T-cell (primary cell): ENCODE data around the gene IL13. TPM values are rescaled to one million over a fixed set of nuclear protein-coding genes. Genes with fewer than 3 reads are reported as not detected.
A peak's percentile ranks its signal among the peaks of the same experiment; 100 is the strongest.

Source experiments
- ATAC-seq, 4 experiments: fragments of 200-7000 bp in 3 of 4; fragments of 150-1000 bp in 1 of 4; cut with Tn5 transposase; replicated peaks in 1 of 4; 1 replicate in 3 of 4; 2 replicates in 1 of 4; pipeline ENCODE4 v1.10.0; 2021; ENCODE audit warnings: moderate library complexity in 3 of 4, mild to moderate bottlenecking in 2 of 4, moderate number of reproducible peaks in 1 of 4
- CTCF ChIA-PET, 2 donors: fragments of 300-600 bp; sonication (Branson Sonifier 250); formaldehyde crosslinking; loops; one replicate each; lab custom pipeline; 2022; ENCODE audit warnings: antibody characterized with exemption in 2 of 2; lab: Charles Lee
- POLR2A ChIA-PET, 2 donors: fragments of 300-600 bp; sonication (Branson Sonifier 250); formaldehyde crosslinking; loops; one replicate each; lab custom pipeline; 2022; ENCODE audit warnings: antibody characterized with exemption in 2 of 2; lab: Charles Lee
- DNase-seq, 35 experiments: peaks; one replicate each; pipeline versions ENCODE4 v3.0.0 to v3.0.0-alpha.2; 2013 to 2023
- H3K27ac ChIP-seq: one replicate; pipeline ENCODE4 v1.5.1; 2013; ENCODE audit warnings: low read length
- H3K27me3 ChIP-seq, 2 experiments: replicated peaks in 1 of 2; 1 replicate in 1 of 2; 2 replicates in 1 of 2; pipeline versions ENCODE4 v1.6.1 to v1.7.0; 2013; ENCODE audit warnings: low read length in 1 of 2, mixed read lengths in 1 of 2; ENCODE audit not compliant: control insufficient read depth in 2 of 2, insufficient read depth in 2 of 2; ENCODE audit errors: extremely low read depth in 1 of 2
- H3K36me3 ChIP-seq, 2 donors: 1 replicate in 1 of 2; 2 replicates in 1 of 2; pipeline versions ENCODE4 v1.6.1 to v1.7.0; 2013; ENCODE audit warnings: low read length in 1 of 2; ENCODE audit not compliant: control insufficient read depth in 2 of 2, insufficient read depth in 1 of 2; ENCODE audit errors: extremely low read depth in 1 of 2
- H3K4me1 ChIP-seq, 2 experiments: 1 replicate in 1 of 2; 2 replicates in 1 of 2; pipeline versions ENCODE4 v1.6.1 to v1.7.0; 2013; ENCODE audit warnings: low read length in 2 of 2, mixed read lengths in 1 of 2; ENCODE audit not compliant: insufficient read depth in 2 of 2, control insufficient read depth in 1 of 2; ENCODE audit errors: extremely low read depth in 1 of 2
- H3K4me3 ChIP-seq, 2 donors: 1 replicate in 1 of 2; 2 replicates in 1 of 2; pipeline versions ENCODE4 v1.5.1 to v1.7.0; 2013; ENCODE audit warnings: mild to moderate bottlenecking in 2 of 2, low read length in 1 of 2, moderate library complexity in 1 of 2; ENCODE audit not compliant: control insufficient read depth in 1 of 2; ENCODE audit errors: extremely low read depth in 1 of 2
- H3K9me3 ChIP-seq: 2 replicates; pipeline ENCODE4 v1.7.0; 2013
- H3K27ac Mint-ChIP-seq, 2 donors: one replicate each; pipeline ENCODE4 v1.8.0; 2020 to 2021; ENCODE audit warnings: mild to moderate bottlenecking in 2 of 2, mixed read lengths in 2 of 2
- H3K27me3 Mint-ChIP-seq, 2 donors: one replicate each; pipeline ENCODE4 v1.8.0; 2021 to 2022; ENCODE audit warnings: mixed read lengths in 2 of 2
- H3K36me3 Mint-ChIP-seq: one replicate; pipeline ENCODE4 v1.8.0; 2021; ENCODE audit warnings: mixed read lengths
- H3K4me1 Mint-ChIP-seq, 3 donors: one replicate each; pipeline ENCODE4 v1.8.0; 2020 to 2022; ENCODE audit warnings: mixed read lengths in 3 of 3, mild to moderate bottlenecking in 1 of 3
- H3K4me3 Mint-ChIP-seq, 3 donors: one replicate each; pipeline ENCODE4 v1.8.0; 2020 to 2022; ENCODE audit warnings: mild to moderate bottlenecking in 3 of 3, mixed read lengths in 3 of 3, moderate library complexity in 3 of 3
- H3K9me3 Mint-ChIP-seq, 3 donors: one replicate each; pipeline ENCODE4 v1.8.0; 2020 to 2022; ENCODE audit warnings: mixed read lengths in 3 of 3
- WGBS: methylation state at CpG from one replicate; pipeline ENCODE4 v1.1.5; 2013; ENCODE audit warnings: missing lambda C conversion rate; ENCODE audit not compliant: insufficient coverage; 5-methylcytosine and 5-hydroxymethylcytosine counted together
- total RNA-seq, 35 experiments: library from RNA in 6 of 35; stranded (reverse) in 6 of 35; fragments of 120-200 nt in 1 of 35; gene quantifications; one replicate each; pipeline versions ENCODE4 v1.2.1 to v1.2.4 and lab custom pipeline; 2013 to 2026

The IL13 gene
- total RNA-seq, 5 donors from 2014 or later (not counting 1 experiment from before 2014, with no cell fraction given), result 0.30 to 1.9 (median 0.44) TPM

- Mint-ChIP-seq H3K4me3 (no peak overlapping the region), H3K27ac (peak overlapping the region; percentile 43 to 58), H3K36me3 (no peaks in the 10 kb centered on the region), H3K9me3 (no peaks in the 10 kb centered on the region), H3K4me1 (peaks cover 15 to 27% (median 18%) of the 10 kb centered on the region in 3 donors), H3K27me3 (peaks cover 0 to 5% of the 10 kb centered on the region in 2 donors)
- ChIA-PET CTCF (no interaction called here), POLR2A (interaction anchor here in 1 of 2 donors (0.6 kb wide), 1 partner anchor 584 kb away, joined by 3 read pairs; no protein-coding TSS in a partner anchor)
- WGBS, result 70% methylated on average over 11 of the region's 13 CpGs
- H3K9me3 ChIP-seq, result no peaks in the 10 kb centered on the region
- DNase-seq, result peak in 10 of 35 experiments; percentile 9 to 55 (median 32)
- ATAC-seq, result peak in 1 of 4 experiments; percentile 64
- H3K27me3 ChIP-seq, result peaks cover 0 to 11% of the 10 kb centered on the region in 2 experiments
- no peak overlapping the region for H3K4me3 ChIP-seq
- peaks cover 0 to 27% of the 10 kb centered on the region in 2 experiments for H3K4me1 ChIP-seq
- peak overlapping the region; percentile 85 for H3K27ac ChIP-seq
- no peaks in the 10 kb centered on the region for H3K36me3 ChIP-seq
Measured at GRCh38 chr5:132663771-132664695, 6.1 kb downstream of the IL13 start.

GRCh38 chr5:132664696-132665209 is 6.8 kb downstream of the IL13 start:
- DNase-seq, result no peak
- no peaks in the 10 kb centered on the region for H3K9me3 ChIP-seq
- H3K27me3 ChIP-seq, result peaks cover 0 to 10% of the 10 kb centered on the region in 2 experiments
- Mint-ChIP-seq H3K27me3 (peaks cover 0 to 3% of the 10 kb centered on the region in 2 donors), H3K4me1 (peaks cover 15 to 27% (median 18%) of the 10 kb centered on the region in 3 donors), H3K36me3 (no peaks in the 10 kb centered on the region), H3K27ac (peak overlapping the region in 1 of 2 donors; percentile 23), H3K9me3 (no peaks in the 10 kb centered on the region), H3K4me3 (no peak overlapping the region)
- no peaks in the 10 kb centered on the region for H3K36me3 ChIP-seq
- 90% methylated on average over 5 of the region's 9 CpGs for WGBS
- peaks cover 0 to 27% of the 10 kb centered on the region in 2 experiments for H3K4me1 ChIP-seq
- CTCF ChIA-PET, result no interaction called here
- H3K27ac ChIP-seq, result peak overlapping the region; percentile 85
- POLR2A ChIA-PET, result no interaction called here
- H3K4me3 ChIP-seq, result no peak overlapping the region
- no peak for ATAC-seq

GRCh38 chr5:132665574-132666080 is 7.7 kb downstream of the IL13 start:
- POLR2A ChIA-PET, result no interaction called here
- H3K27ac Mint-ChIP-seq, result no peak overlapping the region
- H3K4me3 ChIP-seq, result no peak overlapping the region
- H3K4me1 ChIP-seq, result peaks cover 0 to 27% of the 10 kb centered on the region in 2 experiments
- H3K4me1 Mint-ChIP-seq, result peaks cover 15 to 25% (median 18%) of the 10 kb centered on the region in 3 donors
- H3K4me3 Mint-ChIP-seq, result no peak overlapping the region
- H3K27ac ChIP-seq, result no peak overlapping the region
- H3K9me3 ChIP-seq, result no peaks in the 10 kb centered on the region
- no peaks in the 10 kb centered on the region for H3K36me3 ChIP-seq
- no peaks in the 10 kb centered on the region for H3K36me3 Mint-ChIP-seq
- CTCF ChIA-PET, result no interaction called here
- H3K27me3 Mint-ChIP-seq, result peaks cover 0 to 3% of the 10 kb centered on the region in 2 donors
- no peaks in the 10 kb centered on the region for H3K9me3 Mint-ChIP-seq
- peaks cover 0 to 7% of the 10 kb centered on the region in 2 experiments for H3K27me3 ChIP-seq
- ATAC-seq, result no peak
- 98% methylated on average over 18 of the region's 21 CpGs for WGBS
- no peak for DNase-seq

GRCh38 chr5:132666310-132667123 is 8.5 kb downstream of the IL13 start:
- H3K27me3 Mint-ChIP-seq, result peaks cover 0 to 3% of the 10 kb centered on the region in 2 donors
- ATAC-seq (no peak), DNase-seq (peak in 3 of 35 experiments; percentile 15 to 23 (median 18))
- Histone ChIP-seq H3K9me3 (no peaks in the 10 kb centered on the region), H3K36me3 (no peaks in the 10 kb centered on the region), H3K4me1 (peaks cover 0 to 27% of the 10 kb centered on the region in 2 experiments), H3K4me3 (no peak overlapping the region), H3K27ac (no peak overlapping the region), H3K27me3 (peaks cover 0 to 5% of the 10 kb centered on the region in 2 experiments)
- ChIA-PET CTCF (no interaction called here), POLR2A (no interaction called here)
- no peak overlapping the region for H3K27ac Mint-ChIP-seq
- H3K4me1 Mint-ChIP-seq, result peaks cover 15 to 21% (median 18%) of the 10 kb centered on the region in 3 donors
- no peaks in the 10 kb centered on the region for H3K36me3 Mint-ChIP-seq
- WGBS, result 94% methylated on average over 11 of the region's 16 CpGs
- H3K4me3 Mint-ChIP-seq, result no peak overlapping the region
- no peaks in the 10 kb centered on the region for H3K9me3 Mint-ChIP-seq

GRCh38 chr5:132667309-132667708 is 9.3 kb downstream of the IL13 start:
- H3K4me1 ChIP-seq, result peaks cover 0 to 27% of the 10 kb centered on the region in 2 experiments
- no peaks in the 10 kb centered on the region for H3K36me3 ChIP-seq
- DNase-seq (no peak), ATAC-seq (no peak)
- Mint-ChIP-seq H3K4me3 (no peak overlapping the region), H3K9me3 (no peaks in the 10 kb centered on the region), H3K4me1 (peaks cover 15 to 19% (median 18%) of the 10 kb centered on the region in 3 donors), H3K36me3 (no peaks in the 10 kb centered on the region), H3K27me3 (peaks cover 0 to 3% of the 10 kb centered on the region in 2 donors), H3K27ac (no peak overlapping the region)
- no peaks in the 10 kb centered on the region for H3K9me3 ChIP-seq
- no peak overlapping the region for H3K27ac ChIP-seq
- WGBS, result 65% methylated on average over 4 of the region's 10 CpGs
- no peak overlapping the region for H3K4me3 ChIP-seq
- ChIA-PET POLR2A (no interaction called here), CTCF (no interaction called here)
- peaks cover 0 to 5% of the 10 kb centered on the region in 2 experiments for H3K27me3 ChIP-seq
